Sigmoid colon (tissue), 4 donors: ENCODE data around the gene TCF7L1.

Experiments used
- CTCF ChIP-seq, 4 experiments: fragments of 450-650 bp in 3 of 4; fragments of 200-600 bp in 1 of 4; IDR thresholded peaks; one replicate each; pipeline ENCODE4 v1.5.1; 2016 to 2019; ENCODE audit warnings: antibody characterized with exemption in 4 of 4, mild to moderate bottlenecking in 3 of 4, moderate library complexity in 2 of 4
- EP300 ChIP-seq, 4 donors: sonication (generic); formaldehyde crosslinking; IDR thresholded peaks; one replicate each; pipeline ENCODE4 v1.6.1; 2017; ENCODE audit warnings: antibody characterized with exemption in 4 of 4
- POLR2A ChIP-seq, 2 donors: fragments of 450-650 bp; IDR thresholded peaks; one replicate each; pipeline ENCODE4 v1.6.1; 2016; ENCODE audit warnings: antibody characterized with exemption in 2 of 2, mild to moderate bottlenecking in 2 of 2, moderate library complexity in 2 of 2
- POLR2AphosphoS5 ChIP-seq, 4 donors: sonication (generic); formaldehyde crosslinking; IDR thresholded peaks; one replicate each; pipeline ENCODE4 v1.6.1; 2017; ENCODE audit warnings: antibody characterized with exemption in 4 of 4

- no peak for TF ChIP-seq CTCF (IDR thresholded peaks at IDR 0.05)
- TF ChIP-seq POLR2AphosphoS5 (IDR thresholded peaks at IDR 0.05), result no peak
- TF ChIP-seq POLR2A (IDR thresholded peaks at IDR 0.05), result no peak
- no peak for TF ChIP-seq EP300 (IDR thresholded peaks at IDR 0.05)
These were observed 15.0 kb downstream of the TCF7L1 start for GRCh38 chr2:85148190-85148589.
